IMR-90 (cell line): ENCODE results near the gene TTC19. TPM values are rescaled to one million over a fixed set of nuclear protein-coding genes. Genes with fewer than 3 reads are reported as not detected.
"Not testable (repeated sequence)": the region's sequence is repeated elsewhere in the genome, so short reads cannot be mapped to it uniquely, and the experiment has no call there.

Experiments
- ATAC-seq: fragments of 200-7000 bp; cut with Tn5 transposase; 2 replicates; pipeline ENCODE4 v1.9.1; 2020; ENCODE audit warnings: low read depth, mild to moderate bottlenecking, moderate library complexity
- BruUV-seq: library from RNA; stranded (reverse); fragments of 400-500 nt; replicated peaks from 2 replicates; lab custom pipeline; 2021; lab: Mats Ljungman, UMichigan
- CTCF ChIA-PET: fragments of 300-600 bp; formaldehyde crosslinking; extraction: SDS; loops from one replicate; lab custom pipeline; 2021; ENCODE audit warnings: antibody characterized with exemption; lab: Yijun Ruan, JAX
- POLR2A ChIA-PET: fragments of 300-600 bp; sonication (Branson Sonifier 250); formaldehyde crosslinking; loops from one replicate; lab custom pipeline; 2022; ENCODE audit warnings: antibody characterized with exemption; ENCODE audit not compliant: unreplicated experiment; lab: Charles Lee
- DNase-seq: peaks from one replicate; pipeline ENCODE4 v3.0.0; 2013
- H2AFZ ChIP-seq: replicated peaks from 2 replicates; pipeline ENCODE3; 2013; ENCODE audit warnings: low read length, mild to moderate bottlenecking; ENCODE audit not compliant: poor library complexity
- H2AK5ac ChIP-seq: 2 replicates; pipeline ENCODE4 v1.6.1; 2013; ENCODE audit warnings: low read depth, low read length, inconsistent platforms
- H2AK9ac ChIP-seq: replicated peaks from 2 replicates; pipeline ENCODE3; 2013; ENCODE audit warnings: mild to moderate bottlenecking, low read depth, low read length, moderate library complexity; ENCODE audit not compliant: poor library complexity
- H2BK120ac ChIP-seq: 2 replicates; pipeline ENCODE4 v1.6.1; 2013; ENCODE audit warnings: low read depth, low read length, inconsistent platforms
- H2BK15ac ChIP-seq: 3 replicates; pipeline ENCODE4 v1.6.1; 2013; ENCODE audit warnings: low read depth, low read length, inconsistent platforms
- H2BK20ac ChIP-seq: 2 replicates; pipeline ENCODE4 v1.6.1; 2013; ENCODE audit warnings: low read depth, mild to moderate bottlenecking, inconsistent platforms, low read length, moderate library complexity
- H2BK5ac ChIP-seq: 2 replicates; pipeline ENCODE4 v1.6.1; 2013; ENCODE audit warnings: mild to moderate bottlenecking, low read depth, low read length, inconsistent platforms; ENCODE audit not compliant: poor library complexity, severe bottlenecking
- H3K14ac ChIP-seq: replicated peaks from 2 replicates; pipeline ENCODE4 v1.6.1; 2013; ENCODE audit warnings: low read depth, low read length, inconsistent platforms
- H3K18ac ChIP-seq: 2 replicates; pipeline ENCODE4 v1.6.1; 2013; ENCODE audit warnings: low read depth, low read length, control low read depth
- H3K23ac ChIP-seq: 2 replicates; pipeline ENCODE4 v1.6.1; 2013; ENCODE audit warnings: low read depth, low read length, inconsistent platforms
- H3K27ac ChIP-seq: 2 replicates; pipeline ENCODE4 v1.5.1; 2013; ENCODE audit warnings: mild to moderate bottlenecking, control low read depth, low read length; ENCODE audit not compliant: insufficient read depth
- H3K27me3 ChIP-seq: 2 replicates; pipeline ENCODE4 v1.6.1; 2013; ENCODE audit warnings: low read length; ENCODE audit not compliant: control insufficient read depth, insufficient read depth
- H3K36me3 ChIP-seq: 2 replicates; pipeline ENCODE4 v1.6.1; 2013; ENCODE audit warnings: low read length, mixed read lengths; ENCODE audit not compliant: control insufficient read depth, insufficient read depth
- H3K4ac ChIP-seq: 2 replicates; pipeline ENCODE4 v1.6.1; 2013; ENCODE audit warnings: low read depth, low read length, inconsistent platforms
- H3K4me1 ChIP-seq: 2 replicates; pipeline ENCODE4 v1.6.1; 2013; ENCODE audit warnings: low read length, mixed read lengths; ENCODE audit not compliant: control insufficient read depth, insufficient read depth
- H3K4me2 ChIP-seq: 2 replicates; pipeline ENCODE4 v1.6.1; 2013; ENCODE audit warnings: low read depth, mild to moderate bottlenecking, control low read depth, low read length, moderate library complexity
- H3K4me3 ChIP-seq: 2 replicates; pipeline ENCODE4 v1.5.1; 2013; ENCODE audit warnings: low read depth, mild to moderate bottlenecking, control low read depth, low read length, moderate library complexity; ENCODE audit not compliant: insufficient read depth
- H3K56ac ChIP-seq: 2 replicates; pipeline ENCODE4 v1.6.1; 2013; ENCODE audit warnings: low read length, inconsistent platforms; ENCODE audit not compliant: insufficient read depth; ENCODE audit errors: extremely low read depth
- H3K79me1 ChIP-seq, 2 experiments: 2 replicates each; pipeline ENCODE4 v1.6.1; 2013; ENCODE audit warnings: low read length in 2 of 2, inconsistent platforms in 1 of 2, low read depth in 1 of 2
- H3K9ac ChIP-seq: 2 replicates; pipeline ENCODE4 v1.6.1; 2013; ENCODE audit warnings: low read depth, low read length, control low read depth
- H3K9me1 ChIP-seq: 2 replicates; pipeline ENCODE4 v1.6.1; 2013; ENCODE audit warnings: low read length, inconsistent platforms; ENCODE audit not compliant: insufficient read depth
- H3K9me3 ChIP-seq: 2 replicates; pipeline ENCODE4 v1.6.1; 2013; ENCODE audit warnings: low read length; ENCODE audit not compliant: control insufficient read depth, insufficient read depth
- H4K20me1 ChIP-seq: 2 replicates; pipeline ENCODE4 v1.6.1; 2013; ENCODE audit warnings: low read length, inconsistent platforms; ENCODE audit not compliant: insufficient read depth
- H4K5ac ChIP-seq: 2 replicates; pipeline ENCODE4 v1.6.1; 2013; ENCODE audit warnings: mild to moderate bottlenecking, low read depth, low read length, control low read depth
- H4K8ac ChIP-seq, 2 experiments: 2 replicates each; pipeline ENCODE4 v1.6.1; 2013; ENCODE audit warnings: low read depth in 2 of 2, low read length in 2 of 2, control low read depth in 1 of 2, inconsistent platforms in 1 of 2
- H4K91ac ChIP-seq: 2 replicates; pipeline ENCODE4 v1.6.1; 2013; ENCODE audit warnings: low read depth, low read length, inconsistent platforms; ENCODE audit not compliant: insufficient read depth
- WGBS, 2 experiments: methylation state at CpG; one replicate each; pipeline versions ENCODE4 v1.1.5 to v1.1.7; 2013; ENCODE audit warnings: missing lambda C conversion rate in 2 of 2; ENCODE audit not compliant: insufficient read length in 1 of 2; ENCODE audit errors: extremely low coverage in 2 of 2; 5-methylcytosine and 5-hydroxymethylcytosine counted together
- dilution Hi-C: fragments of 300-500 bp; cut with HindIII; formaldehyde crosslinking; loops from one replicate; pipeline ENCODE4 v1.14.3; 2018; ENCODE audit warnings: low sequenced_read_pairs; ENCODE audit not compliant: unreplicated experiment
- in situ Hi-C: fragments of 300-500 bp; cut with MboI; formaldehyde crosslinking; loops from 3 replicates; pipeline ENCODE4 v1.14.3; 2019; ENCODE audit warnings: low sequenced_read_pairs, inconsistent platforms, mixed read lengths
- intact Hi-C: fragments of 100-400 bp; cut with micrococcal nuclease; formaldehyde crosslinking; loops from 2 replicates; pipeline ENCODE4 v1.10.0; 2022
- polyA plus RNA-seq, 3 experiments: library from polyadenylated mRNA; depleted of rRNA; stranded (reverse); fragments of >200 nt; gene quantifications; 2 replicates each; pipeline ENCODE4 v1.2.3, GENCODE V29; 2012; ENCODE audit warnings: low replicate concordance in 1 of 3
- total RNA-seq: library from RNA; depleted of rRNA; stranded (reverse); fragments of >200 nt; gene quantifications from 2 replicates; pipeline ENCODE4 v1.2.3, GENCODE V29; 2012

TTC19 gene
- total and polyA plus RNA-seq, 2 of the 4 experiments (the other 2 are of a cell fraction) = 8.3 to 12.9 TPM

GRCh38 chr17:15979013-15979412 lies 20.6 kb upstream of the TTC19 start:
- H3K27me3 ChIP-seq, H3K9me1 ChIP-seq, H3K4ac ChIP-seq, H2AK9ac ChIP-seq, POLR2A ChIA-PET, H3K14ac ChIP-seq, BruUV-seq, H3K27ac ChIP-seq, H4K91ac ChIP-seq, H4K5ac ChIP-seq, H3K56ac ChIP-seq, H3K9me3 ChIP-seq, H4K20me1 ChIP-seq, H2AFZ ChIP-seq, H3K4me3 ChIP-seq, H3K4me1 ChIP-seq, in situ Hi-C loops, ATAC-seq, H2BK20ac ChIP-seq, H2BK15ac ChIP-seq, H4K8ac ChIP-seq, intact Hi-C loops, H3K4me2 ChIP-seq, H3K18ac ChIP-seq, H2BK120ac ChIP-seq, H3K23ac ChIP-seq, dilution Hi-C loops, H3K9ac ChIP-seq, H2AK5ac ChIP-seq, DNase-seq, H2BK5ac ChIP-seq: not testable (repeated sequence)
- Histone ChIP-seq H3K36me3 (peaks cover 16% of the 10 kb centered on the region), H3K79me1 (peaks cover 7 to 29% of the 10 kb centered on the region in 2 experiments; a peak in 3 of 4 replicates)
- no CpG with 5 or more reads among the region's 4 CpGs for WGBS, 2 experiments
- CTCF ChIA-PET = interaction anchor here (1.3 kb wide), 1 partner anchor 34 kb away, joined by 3 read pairs; the partner anchor contains the start of gene ADORA2B
